Psoas muscle (tissue), 8 donors: Measurements from ENCODE around the gene DIP2C. TPM values are rescaled to one million over a fixed set of nuclear protein-coding genes. Genes with fewer than 3 reads are reported as not detected.

ENCODE experiments used
- ATAC-seq, 4 donors: fragments of 200-7000 bp; cut with Tn5 transposase; one replicate each; pipeline ENCODE4 v1.9.1; 2020; ENCODE audit warnings: moderate library complexity in 3 of 4, mild to moderate bottlenecking in 2 of 4
- DNase-seq, 2 donors: peaks; one replicate each; pipeline ENCODE4 v3.0.0-alpha.2; 2020
- H3K27ac ChIP-seq: fragments of 200-600 bp; one replicate; pipeline ENCODE4 v1.8.0; 2022
- H3K27me3 ChIP-seq, 3 donors: fragments of 200-600 bp in 1 of 3; one replicate each; pipeline versions ENCODE4 v1.6.1 to v1.8.0; 2013 to 2022; ENCODE audit warnings: low read length in 2 of 3, mild to moderate bottlenecking in 2 of 3, moderate library complexity in 1 of 3; ENCODE audit not compliant: insufficient read depth in 3 of 3
- H3K36me3 ChIP-seq, 2 donors: fragments of 200-600 bp in 1 of 2; one replicate each; pipeline versions ENCODE4 v1.6.1 to v1.8.0; 2013 to 2022; ENCODE audit warnings: low read depth in 1 of 2, mild to moderate bottlenecking in 1 of 2, moderate library complexity in 1 of 2; ENCODE audit not compliant: insufficient read depth in 1 of 2
- H3K4me1 ChIP-seq: fragments of 200-600 bp; one replicate; pipeline ENCODE4 v1.8.0; 2022
- H3K4me3 ChIP-seq: fragments of 200-600 bp; one replicate; pipeline ENCODE4 v1.8.0; 2022; ENCODE audit warnings: mild to moderate bottlenecking
- H3K9me3 ChIP-seq: fragments of 200-600 bp; one replicate; pipeline ENCODE4 v1.8.0; 2022
- CTCF ChIP-seq: fragments of 200-600 bp; IDR thresholded peaks from one replicate; pipeline ENCODE4 v1.8.0; 2022; ENCODE audit warnings: antibody characterized with exemption
- WGBS, 3 donors: extraction: QIAGEN DNeasy Blood & Tissue Kit; methylation state at CpG; one replicate each; pipeline versions ENCODE4 v1.1.6 to v1.1.7; 2013; 5-methylcytosine and 5-hydroxymethylcytosine counted together
- intact Hi-C, 2 donors: fragments of 100-400 bp; cut with DNase I; formaldehyde crosslinking; loops; one replicate each; pipeline versions ENCODE4 v1.11.0 to v1.14.2; 2022
- polyA plus RNA-seq, 3 donors: library from polyadenylated mRNA; stranded (reverse); fragments of 200-250 nt; gene quantifications; one replicate each; pipeline ENCODE4 v1.2.3, GENCODE V29; 2013
- total RNA-seq, 4 donors: library from RNA; stranded (reverse); fragmentation: NEBNext Ultra II Directional in 2 of 4; extraction: Animal tissue kit (Norgen Biotek cat#: 25700) in 2 of 4; gene quantifications; one replicate each; pipeline versions ENCODE4 v1.2.1 to v1.2.4, GENCODE V29; 2021 to 2023
- donor health status: healthy with polysubstance abuse.
- donor health status: DM: no; HTN: no; CAD: no; lungs with moderate emphysema.
- donor health status: Bipolar disorder and iron deficiency.
- donor health status: healthy.
- donor health status: DM: yes; HTN: yes; CAD: no.
- donor health status: DM: no; HTN: no; CAD: no.
- donor health status: DM: no; HTN: no; CAD: no.
- donor health status: DM: yes; HTN: yes; CAD: no.

Gene DIP2C
- total and polyA plus RNA-seq, 7 donors: 7.7 to 32.0 (median 25.0) TPM

DNA sequence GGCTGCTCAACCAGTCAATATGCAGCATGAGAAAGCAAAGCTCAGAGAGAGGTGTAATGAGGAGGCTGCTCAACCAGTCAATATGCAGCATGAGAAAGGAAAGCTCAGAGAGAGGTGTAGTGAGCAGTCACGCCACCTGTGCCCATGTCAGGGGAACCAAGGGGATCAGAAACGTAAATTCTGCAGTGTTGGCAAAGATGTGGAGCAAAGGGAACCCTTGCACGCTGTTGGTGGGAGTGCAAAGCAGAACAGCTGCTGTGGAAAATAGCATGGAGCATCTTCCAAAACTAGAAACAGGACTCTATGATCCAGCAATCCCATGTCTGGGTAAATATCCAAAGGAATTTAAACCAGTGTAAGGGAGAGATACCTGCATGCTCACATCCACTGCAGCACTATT is 194.9 kb downstream of the DIP2C start:
- H3K4me1 ChIP-seq: peaks cover 46% of the 10 kb centered on the region
- H3K9me3 ChIP-seq: no peaks in the 10 kb centered on the region
- 35 to 41% (median 38%) methylated on average over 3 of the region's 3 CpGs for WGBS, 3 donors
- TF ChIP-seq CTCF: no peak
- H3K4me3 ChIP-seq: no peak overlapping the region
- ATAC-seq (no peak), DNase-seq (no peak)
- H3K27me3 ChIP-seq: no peaks in the 10 kb centered on the region
- intact Hi-C loops: no loop called here
- no peaks in the 10 kb centered on the region for H3K36me3 ChIP-seq
- no peak overlapping the region for H3K27ac ChIP-seq

DNA sequence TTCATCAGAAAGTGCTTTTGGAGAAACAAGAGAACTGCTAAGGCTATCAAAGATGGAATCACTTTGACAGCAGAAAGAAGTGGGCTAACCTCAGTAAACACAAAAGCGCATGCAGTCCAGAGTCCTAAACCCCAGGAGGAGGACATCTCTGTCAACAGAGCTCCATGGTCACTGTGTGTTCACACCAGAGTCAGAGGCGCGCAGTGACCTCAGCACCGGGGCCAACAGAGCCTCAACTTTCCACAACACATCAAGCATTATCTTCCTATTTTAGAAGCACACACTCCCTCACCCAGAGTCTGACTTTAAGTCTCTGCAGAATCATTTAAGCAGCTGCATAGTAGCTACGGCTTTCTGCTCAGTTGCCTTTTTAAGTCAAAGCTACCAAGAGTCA is 195.3 kb downstream of the DIP2C start:
- peaks cover 48% of the 10 kb centered on the region for H3K4me1 ChIP-seq
- ATAC-seq: no peak
- no peaks in the 10 kb centered on the region for H3K36me3 ChIP-seq
- H3K9me3 ChIP-seq: no peaks in the 10 kb centered on the region
- DNase-seq: no peak
- no peak for TF ChIP-seq CTCF
- no peak overlapping the region for H3K27ac ChIP-seq
- intact Hi-C loops: no loop called here
- 63 to 66% (median 65%) methylated on average over 5 of the region's 5 CpGs for WGBS, 3 donors
- no peak overlapping the region for H3K4me3 ChIP-seq
- H3K27me3 ChIP-seq: no peaks in the 10 kb centered on the region

GRCh38 chr10:493391-494148 is 195.9 kb downstream of the DIP2C start:
- no peaks in the 10 kb centered on the region for H3K9me3 ChIP-seq
- H3K27me3 ChIP-seq: no peaks in the 10 kb centered on the region
- 83 to 87% (median 84%) methylated on average over 21 of the region's 21 CpGs for WGBS, 3 donors
- ATAC-seq (no peak), DNase-seq (no peak)
- no peak overlapping the region for H3K27ac ChIP-seq
- peaks cover 52% of the 10 kb centered on the region for H3K4me1 ChIP-seq
- H3K36me3 ChIP-seq: no peaks in the 10 kb centered on the region
- no peak for TF ChIP-seq CTCF
- no peak overlapping the region for H3K4me3 ChIP-seq
- intact Hi-C loops: no loop called here

- H3K9me3 ChIP-seq: no peaks in the 10 kb centered on the region
- ATAC-seq (no peak), DNase-seq (no peak)
- H3K4me3 ChIP-seq: no peak overlapping the region
- 57 to 69% (median 57%) methylated on average over 10 of the region's 10 CpGs for WGBS, 3 donors
- no peak for TF ChIP-seq CTCF
- H3K36me3 ChIP-seq: no peaks in the 10 kb centered on the region
- H3K4me1 ChIP-seq: peaks cover 52% of the 10 kb centered on the region
- no peaks in the 10 kb centered on the region for H3K27me3 ChIP-seq
- peak overlapping the region; percentile 79 for H3K27ac ChIP-seq
- intact Hi-C loops: no loop called here
Measured at GRCh38 chr10:492836-493235, 196.6 kb downstream of the DIP2C start.
